ENCODE measurements around the gene KDM3A. TPM values are rescaled to one million over a fixed set of nuclear protein-coding genes. Genes with fewer than 3 reads are reported as not detected.

Gene KDM3A
- total and polyA plus RNA-seq, 2 of the 8 experiments (the other 6 are each of a cell fraction or from before 2014, with no cell fraction given) = 15.8 to 29.2 TPM

DNA sequence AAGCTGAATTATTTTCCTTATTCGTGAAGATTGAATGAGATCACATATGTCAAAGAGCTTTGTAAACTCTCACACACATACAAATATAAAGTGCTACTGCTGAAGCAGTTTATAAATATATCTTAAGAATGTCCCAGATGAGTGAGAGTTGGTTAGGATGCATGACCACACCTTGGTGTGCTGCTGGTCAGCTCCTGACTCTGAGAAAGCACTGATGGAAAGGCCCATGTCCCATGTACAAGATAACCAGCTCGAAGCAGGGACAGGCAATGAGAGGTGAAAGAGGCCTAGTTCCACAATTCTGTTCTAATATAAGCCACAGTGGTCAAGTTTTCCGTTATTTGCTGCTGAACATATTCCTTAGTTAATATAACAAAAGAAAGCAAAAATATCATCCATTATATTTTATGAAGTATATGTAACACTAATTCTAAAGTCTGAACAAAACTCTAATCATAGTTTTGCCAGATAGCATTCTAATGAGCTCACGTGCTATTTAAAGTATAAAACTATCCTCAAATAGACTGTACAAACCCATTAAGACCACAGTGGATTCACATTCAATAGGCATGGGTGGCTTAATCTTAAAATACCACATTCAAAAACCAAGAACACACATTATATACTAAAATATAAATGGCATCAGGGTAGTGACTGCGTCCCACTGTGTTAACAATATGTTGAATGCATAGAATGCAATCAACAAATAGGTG, 72.9 kb downstream of the KDM3A start (continued):
- TF ChIP-seq HDAC2 (IDR thresholded peaks at IDR 0.05; ENCODE audit: borderline replicate concordance in 1 of 2, low read depth in 2 of 2, low read length in 2 of 2) = no peak
- no peak for TF ChIP-seq CBX8 (IDR thresholded peaks at IDR 0.05; ENCODE audit: borderline replicate concordance, low read depth, low read length)
- no peak for TF ChIP-seq SIN3A (conservative IDR thresholded peaks at IDR 0.05 in 1 of 2, IDR thresholded peaks at IDR 0.05 in 1 of 2; ENCODE audit: low read depth in 1 of 2, low read length in 2 of 2)
- TF ChIP-seq EZH2 (IDR thresholded peaks at IDR 0.05; ENCODE audit: low read depth, low read length, severe bottlenecking) = no peak
- no peak for TF ChIP-seq SP1 (IDR thresholded peaks at IDR 0.05; ENCODE audit: low read depth, low read length)
